HepG2 (cell line): ENCODE measurements around the gene AMN. TPM values are rescaled to one million over a fixed set of nuclear protein-coding genes. Genes with fewer than 3 reads are reported as not detected.
A peak's percentile ranks its signal among the peaks of the same experiment; 100 is the strongest.

Source experiments
- GABPA ChIP-seq, 2 experiments: IDR thresholded peaks; 2 replicates each; pipeline ENCODE4 v1.6.1; 2011 to 2016; ENCODE audit warnings: low read depth in 2 of 2, low read length in 1 of 2, missing biosample characterization in 1 of 2, missing genetic modification characterization in 1 of 2
- KAT8 ChIP-seq: IDR thresholded peaks from 2 replicates; pipeline ENCODE4 v1.6.1; 2016; ENCODE audit warnings: missing genetic modification reagents, missing compliant biosample characterization
- MED1 ChIP-seq: sonication (generic); formaldehyde crosslinking; IDR thresholded peaks from 2 replicates; pipeline ENCODE4 v1.4.0; 2020; ENCODE audit warnings: missing genetic modification reagents
- MTA3 ChIP-seq: sonication (generic); formaldehyde crosslinking; IDR thresholded peaks from 2 replicates; pipeline ENCODE4 v1.4.0; 2020; ENCODE audit warnings: missing genetic modification reagents
- NFE2L2 ChIP-seq: fragments of 150-350 bp; IDR thresholded peaks from 2 replicates; pipeline ENCODE4 v1.6.1; 2014; ENCODE audit warnings: low read length
- NONO ChIP-seq, 2 experiments: fragments of 450-650 bp in 1 of 2; sonication (generic) in 1 of 2; formaldehyde crosslinking in 1 of 2; IDR thresholded peaks in 1 of 2; conservative IDR thresholded peaks in 1 of 2; 2 replicates each; pipeline versions ENCODE4 v1.6.1 to v1.8.0; 2017 to 2022; ENCODE audit warnings: mild to moderate bottlenecking in 1 of 2, missing genetic modification reagents in 1 of 2, moderate library complexity in 1 of 2
- SOX5 ChIP-seq: IDR thresholded peaks from 2 replicates; pipeline ENCODE4 v1.6.1; 2016; ENCODE audit warnings: borderline replicate concordance
- TAF15 ChIP-seq: fragments of 200-400 bp; formaldehyde crosslinking; IDR thresholded peaks from one replicate; pipeline ENCODE4 v1.6.1; 2018; ENCODE audit warnings: mild to moderate bottlenecking, low read depth, low read length; ENCODE audit not compliant: poor library complexity, severe bottlenecking
- ZNF589 ChIP-seq: sonication (generic); formaldehyde crosslinking; conservative IDR thresholded peaks from 2 replicates; pipeline ENCODE4 v1.8.0; 2022; ENCODE audit warnings: mild to moderate bottlenecking, moderate library complexity, missing genetic modification reagents
- polyA plus RNA-seq, 8 experiments: library from polyadenylated mRNA; depleted of rRNA in 3 of 8; stranded (reverse) in 7 of 8; unstranded in 1 of 8; fragments of >200 nt; fragmentation: Illumina TruSeq in 4 of 8; extraction: Trizol in 4 of 8; gene quantifications; 2 replicates each; pipeline versions ENCODE4 v1.2.1 to v1.2.3, GENCODE V29; 2011 to 2016; ENCODE audit warnings: low read depth in 4 of 8, missing spikeins in 1 of 8, mixed read lengths in 1 of 8; ENCODE audit not compliant: insufficient read depth in 1 of 8
- total RNA-seq, 5 experiments: library from RNA; depleted of rRNA; stranded (reverse); fragments of >200 nt; fragmentation: Illumina TruSeq; extraction: Trizol; gene quantifications; 2 replicates each; pipeline ENCODE4 v1.2.3, GENCODE V29; 2016; ENCODE audit warnings: low read depth in 1 of 5
- TF ChIP-seq, protein P1 (sequence below), 2 experiments: sonication (generic) in 1 of 2; formaldehyde crosslinking in 1 of 2; IDR thresholded peaks; 2 replicates each; pipeline versions ENCODE4 v1.6.1 to v1.9.0; 2014 to 2022; ENCODE audit warnings: antibody characterized with exemption in 1 of 2, borderline replicate concordance in 1 of 2, inconsistent platforms in 1 of 2, low read depth in 1 of 2, missing genetic modification reagents in 1 of 2
- TF ChIP-seq, protein P2 (sequence below): IDR thresholded peaks from 2 replicates; pipeline ENCODE4 v1.6.1; 2012; ENCODE audit warnings: low read depth, low read length, improper control_type of control experiment
- TF ChIP-seq, protein P3 (sequence below): sonication (generic); formaldehyde crosslinking; IDR thresholded peaks from 2 replicates; pipeline ENCODE4 v1.4.0; 2020; ENCODE audit warnings: missing genetic modification reagents
- TF ChIP-seq, protein P4 (sequence below): sonication (generic); formaldehyde crosslinking; IDR thresholded peaks from 2 replicates; pipeline ENCODE4 v1.8.0; 2022; ENCODE audit warnings: mild to moderate bottlenecking, missing genetic modification reagents, borderline replicate concordance
- TF ChIP-seq, protein P5 (sequence below): sonication (generic); formaldehyde crosslinking; IDR thresholded peaks from 2 replicates; pipeline ENCODE4 v1.5.1; 2020; ENCODE audit warnings: mild to moderate bottlenecking, missing genetic modification reagents, borderline replicate concordance

AMN gene
- total and polyA plus RNA-seq, 2 of the 13 experiments (the other 11 are each of a cell fraction or from before 2014, with no cell fraction given), result 9.8 to 33.1 TPM

DNA sequence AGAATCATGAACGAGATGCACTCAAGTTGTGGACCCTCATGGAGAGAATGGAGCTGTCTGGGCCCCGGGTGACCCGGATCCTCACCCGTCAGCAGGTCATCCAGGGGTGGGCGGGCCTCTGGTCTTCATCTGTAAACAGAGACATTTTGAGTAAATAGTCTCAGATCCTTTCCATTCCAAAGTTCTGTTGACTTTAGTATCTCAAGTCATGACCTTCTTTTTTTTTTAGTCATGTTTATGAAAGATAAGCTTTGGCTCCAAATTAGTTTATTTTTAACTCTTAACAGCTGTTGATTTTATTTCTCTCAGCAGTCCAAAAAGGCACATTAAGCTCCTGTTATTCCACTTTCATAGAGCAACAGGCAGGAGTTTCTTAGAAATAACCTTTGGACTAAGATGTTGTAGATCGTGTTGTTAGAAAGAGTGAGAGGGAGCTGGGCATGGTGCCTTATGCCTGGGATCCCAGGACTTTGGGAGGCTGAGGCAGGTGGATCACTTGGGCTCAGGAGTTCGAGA lies 48.9 kb upstream of the AMN start (continued):
- TF ChIP-seq, protein P1, sequence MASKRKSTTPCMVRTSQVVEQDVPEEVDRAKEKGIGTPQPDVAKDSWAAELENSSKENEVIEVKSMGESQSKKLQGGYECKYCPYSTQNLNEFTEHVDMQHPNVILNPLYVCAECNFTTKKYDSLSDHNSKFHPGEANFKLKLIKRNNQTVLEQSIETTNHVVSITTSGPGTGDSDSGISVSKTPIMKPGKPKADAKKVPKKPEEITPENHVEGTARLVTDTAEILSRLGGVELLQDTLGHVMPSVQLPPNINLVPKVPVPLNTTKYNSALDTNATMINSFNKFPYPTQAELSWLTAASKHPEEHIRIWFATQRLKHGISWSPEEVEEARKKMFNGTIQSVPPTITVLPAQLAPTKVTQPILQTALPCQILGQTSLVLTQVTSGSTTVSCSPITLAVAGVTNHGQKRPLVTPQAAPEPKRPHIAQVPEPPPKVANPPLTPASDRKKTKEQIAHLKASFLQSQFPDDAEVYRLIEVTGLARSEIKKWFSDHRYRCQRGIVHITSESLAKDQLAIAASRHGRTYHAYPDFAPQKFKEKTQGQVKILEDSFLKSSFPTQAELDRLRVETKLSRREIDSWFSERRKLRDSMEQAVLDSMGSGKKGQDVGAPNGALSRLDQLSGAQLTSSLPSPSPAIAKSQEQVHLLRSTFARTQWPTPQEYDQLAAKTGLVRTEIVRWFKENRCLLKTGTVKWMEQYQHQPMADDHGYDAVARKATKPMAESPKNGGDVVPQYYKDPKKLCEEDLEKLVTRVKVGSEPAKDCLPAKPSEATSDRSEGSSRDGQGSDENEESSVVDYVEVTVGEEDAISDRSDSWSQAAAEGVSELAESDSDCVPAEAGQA (IDR thresholded peaks at IDR 0.05; ENCODE audit: low read depth), result no peak
- TF ChIP-seq, protein P1 (CRISPR knock-in tag; IDR thresholded peaks at IDR 0.05; ENCODE audit: borderline replicate concordance), result peak; percentile 81; the same call in 1 of the 2 replicates
- TF ChIP-seq SOX5 (CRISPR knock-in tag) (peak; percentile 78; the same call in 1 of the 2 replicates), NFE2L2 (no peak), ZNF589 (CRISPR knock-in tag) (no peak), MTA3 (CRISPR knock-in tag) (no peak), KAT8 (CRISPR knock-in tag) (peak; percentile 86), GABPA (IDR thresholded peaks at IDR 0.05; ENCODE audit: low read depth, low read length) (no peak), GABPA (CRISPR knock-in tag; IDR thresholded peaks at IDR 0.05; ENCODE audit: low read depth) (peak; percentile 79), TAF15 (no peak), MED1 (CRISPR knock-in tag) (peak; percentile 89), NONO (IDR thresholded peaks at IDR 0.05) (no peak), NONO (CRISPR knock-in tag; conservative IDR thresholded peaks at IDR 0.05) (peak; percentile 68; the same call in 1 of the 2 replicates)
- TF ChIP-seq, protein P2, sequence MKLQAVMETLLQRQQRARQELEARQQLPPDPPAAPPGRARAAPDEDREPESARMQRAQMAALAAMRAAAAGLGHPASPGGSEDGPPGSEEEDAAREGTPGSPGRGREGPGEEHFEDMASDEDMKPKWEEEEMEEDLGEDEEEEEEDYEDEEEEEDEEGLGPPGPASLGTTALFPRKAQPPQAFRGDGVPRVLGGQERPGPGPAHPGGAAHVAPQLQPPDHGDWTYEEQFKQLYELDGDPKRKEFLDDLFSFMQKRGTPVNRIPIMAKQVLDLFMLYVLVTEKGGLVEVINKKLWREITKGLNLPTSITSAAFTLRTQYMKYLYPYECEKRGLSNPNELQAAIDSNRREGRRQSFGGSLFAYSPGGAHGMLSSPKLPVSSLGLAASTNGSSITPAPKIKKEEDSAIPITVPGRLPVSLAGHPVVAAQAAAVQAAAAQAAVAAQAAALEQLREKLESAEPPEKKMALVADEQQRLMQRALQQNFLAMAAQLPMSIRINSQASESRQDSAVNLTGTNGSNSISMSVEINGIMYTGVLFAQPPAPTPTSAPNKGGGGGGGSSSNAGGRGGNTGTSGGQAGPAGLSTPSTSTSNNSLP, result peak; percentile 47; the same call in 1 of the 2 replicates
- TF ChIP-seq, protein P3, sequence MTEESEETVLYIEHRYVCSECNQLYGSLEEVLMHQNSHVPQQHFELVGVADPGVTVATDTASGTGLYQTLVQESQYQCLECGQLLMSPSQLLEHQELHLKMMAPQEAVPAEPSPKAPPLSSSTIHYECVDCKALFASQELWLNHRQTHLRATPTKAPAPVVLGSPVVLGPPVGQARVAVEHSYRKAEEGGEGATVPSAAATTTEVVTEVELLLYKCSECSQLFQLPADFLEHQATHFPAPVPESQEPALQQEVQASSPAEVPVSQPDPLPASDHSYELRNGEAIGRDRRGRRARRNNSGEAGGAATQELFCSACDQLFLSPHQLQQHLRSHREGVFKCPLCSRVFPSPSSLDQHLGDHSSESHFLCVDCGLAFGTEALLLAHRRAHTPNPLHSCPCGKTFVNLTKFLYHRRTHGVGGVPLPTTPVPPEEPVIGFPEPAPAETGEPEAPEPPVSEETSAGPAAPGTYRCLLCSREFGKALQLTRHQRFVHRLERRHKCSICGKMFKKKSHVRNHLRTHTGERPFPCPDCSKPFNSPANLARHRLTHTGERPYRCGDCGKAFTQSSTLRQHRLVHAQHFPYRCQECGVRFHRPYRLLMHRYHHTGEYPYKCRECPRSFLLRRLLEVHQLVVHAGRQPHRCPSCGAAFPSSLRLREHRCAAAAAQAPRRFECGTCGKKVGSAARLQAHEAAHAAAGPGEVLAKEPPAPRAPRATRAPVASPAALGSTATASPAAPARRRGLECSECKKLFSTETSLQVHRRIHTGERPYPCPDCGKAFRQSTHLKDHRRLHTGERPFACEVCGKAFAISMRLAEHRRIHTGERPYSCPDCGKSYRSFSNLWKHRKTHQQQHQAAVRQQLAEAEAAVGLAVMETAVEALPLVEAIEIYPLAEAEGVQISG, result peak; percentile 47; the same call in 1 of the 2 replicates
- TF ChIP-seq, protein P4, sequence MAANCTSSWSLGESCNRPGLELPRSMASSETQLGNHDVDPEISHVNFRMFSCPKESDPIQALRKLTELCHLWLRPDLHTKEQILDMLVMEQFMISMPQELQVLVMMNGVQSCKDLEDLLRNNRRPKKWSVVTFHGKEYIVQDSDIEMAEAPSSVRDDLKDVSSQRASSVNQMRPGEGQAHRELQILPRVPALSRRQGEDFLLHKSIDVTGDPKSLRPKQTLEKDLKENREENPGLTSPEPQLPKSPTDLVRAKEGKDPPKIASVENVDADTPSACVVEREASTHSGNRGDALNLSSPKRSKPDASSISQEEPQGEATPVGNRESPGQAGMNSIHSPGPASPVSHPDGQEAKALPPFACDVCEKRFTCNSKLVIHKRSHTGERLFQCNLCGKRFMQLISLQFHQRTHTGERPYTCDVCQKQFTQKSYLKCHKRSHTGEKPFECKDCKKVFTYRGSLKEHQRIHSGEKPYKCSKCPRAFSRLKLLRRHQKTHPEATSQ (CRISPR knock-in tag), result 0 out of 2 replicates have a peak, but pooled peaks have one; percentile 18
- TF ChIP-seq, protein P5, sequence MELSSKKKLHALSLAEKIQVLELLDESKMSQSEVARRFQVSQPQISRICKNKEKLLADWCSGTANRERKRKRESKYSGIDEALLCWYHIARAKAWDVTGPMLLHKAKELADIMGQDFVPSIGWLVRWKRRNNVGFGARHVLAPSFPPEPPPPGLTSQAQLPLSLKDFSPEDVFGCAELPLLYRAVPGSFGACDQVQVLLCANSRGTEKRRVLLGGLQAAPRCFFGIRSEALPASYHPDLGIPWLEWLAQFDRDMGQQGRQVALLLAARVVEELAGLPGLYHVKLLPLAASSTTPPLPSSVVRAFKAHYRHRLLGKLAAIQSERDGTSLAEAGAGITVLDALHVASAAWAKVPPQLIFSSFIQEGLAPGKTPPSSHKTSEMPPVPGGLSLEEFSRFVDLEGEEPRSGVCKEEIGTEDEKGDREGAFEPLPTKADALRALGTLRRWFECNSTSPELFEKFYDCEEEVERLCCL (CRISPR knock-in tag), result no peak
